Neuron (in vitro differentiated cells): ENCODE measurements around the gene AARSD1.

Experiments used
- H2AFZ ChIP-seq: one replicate; pipeline ENCODE4 v1.6.1; 2013; ENCODE audit warnings: low read depth, mild to moderate bottlenecking, inconsistent platforms, low read length, moderate library complexity
- H3K27me3 ChIP-seq: one replicate; pipeline ENCODE4 v1.6.1; 2013; ENCODE audit warnings: low read length; ENCODE audit not compliant: insufficient read depth
- H3K36me3 ChIP-seq: one replicate; pipeline ENCODE4 v1.6.1; 2013; ENCODE audit warnings: low read length; ENCODE audit not compliant: insufficient read depth
- H3K4me1 ChIP-seq: one replicate; pipeline ENCODE4 v1.6.1; 2013; ENCODE audit warnings: low read length; ENCODE audit not compliant: insufficient read depth
- H3K4me3 ChIP-seq: 2 replicates; pipeline ENCODE4 v1.5.1; 2013; ENCODE audit warnings: mild to moderate bottlenecking, low read length, moderate library complexity
- H3K9me3 ChIP-seq: one replicate; pipeline ENCODE4 v1.6.1; 2013; ENCODE audit warnings: low read length

AARSD1 gene

GRCh38 chr17:42904110-42904469, 60.2 kb downstream of the AARSD1 start:
- no peaks in the 10 kb centered on the region for H3K36me3 ChIP-seq
- H3K27me3 ChIP-seq, result peaks cover 8% of the 10 kb centered on the region
- no peaks in the 10 kb centered on the region for H3K4me1 ChIP-seq
- H3K9me3 ChIP-seq, result no peaks in the 10 kb centered on the region
- H3K4me3 ChIP-seq, result no peak overlapping the region
- no peak overlapping the region for H2AFZ ChIP-seq

- Histone ChIP-seq H3K4me1 (no peaks in the 10 kb centered on the region), H3K9me3 (no peaks in the 10 kb centered on the region), H3K4me3 (no peak overlapping the region), H3K36me3 (no peaks in the 10 kb centered on the region), H2AFZ (no peak overlapping the region), H3K27me3 (peaks cover 7% of the 10 kb centered on the region)
These were observed 62.6 kb downstream of the AARSD1 start for GRCh38 chr17:42901535-42902229.
